Stomach (tissue), 4 donors: ENCODE measurements around the gene NCAN.

Experiments
- POLR2A ChIP-seq, 4 donors: fragments of 450-650 bp; IDR thresholded peaks; one replicate each; pipeline ENCODE4 v1.6.1; 2016; ENCODE audit warnings: antibody characterized with exemption in 4 of 4, control low read depth in 2 of 4, mild to moderate bottlenecking in 1 of 4, moderate library complexity in 1 of 4
- POLR2AphosphoS5 ChIP-seq, 3 donors: sonication (generic); formaldehyde crosslinking; IDR thresholded peaks; one replicate each; pipeline ENCODE4 v1.6.1; 2016; ENCODE audit warnings: antibody characterized with exemption in 3 of 3
- TF ChIP-seq, protein P1 (sequence below), 7 experiments: fragments of 450-650 bp in 4 of 7; fragments of 200-600 bp in 3 of 7; sonication (generic) in 3 of 7; IDR thresholded peaks; one replicate each; pipeline ENCODE4 v1.5.1; 2016 to 2019; ENCODE audit warnings: antibody characterized with exemption in 7 of 7, control low read depth in 2 of 7, mild to moderate bottlenecking in 1 of 7

DNA sequence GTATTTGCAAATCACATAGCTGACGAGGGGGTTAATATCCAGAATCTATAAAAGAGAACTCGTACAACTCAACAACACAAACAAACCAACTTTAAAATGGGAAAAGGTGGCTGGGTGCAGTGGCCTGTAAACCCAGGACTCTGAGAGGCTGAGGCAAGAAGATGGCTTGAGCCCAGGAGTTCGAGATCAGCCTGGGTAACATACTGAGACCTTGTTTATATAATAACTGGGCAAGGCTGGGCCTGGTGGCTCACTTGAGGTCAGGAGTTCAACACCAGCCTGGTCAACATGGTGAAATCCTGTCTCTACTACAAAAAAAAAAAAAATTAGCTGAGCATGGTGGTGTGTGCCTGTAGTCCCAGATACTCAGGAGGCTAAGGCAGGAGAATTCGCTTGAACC, 83.2 kb downstream of the NCAN start:
- TF ChIP-seq, protein P1, sequence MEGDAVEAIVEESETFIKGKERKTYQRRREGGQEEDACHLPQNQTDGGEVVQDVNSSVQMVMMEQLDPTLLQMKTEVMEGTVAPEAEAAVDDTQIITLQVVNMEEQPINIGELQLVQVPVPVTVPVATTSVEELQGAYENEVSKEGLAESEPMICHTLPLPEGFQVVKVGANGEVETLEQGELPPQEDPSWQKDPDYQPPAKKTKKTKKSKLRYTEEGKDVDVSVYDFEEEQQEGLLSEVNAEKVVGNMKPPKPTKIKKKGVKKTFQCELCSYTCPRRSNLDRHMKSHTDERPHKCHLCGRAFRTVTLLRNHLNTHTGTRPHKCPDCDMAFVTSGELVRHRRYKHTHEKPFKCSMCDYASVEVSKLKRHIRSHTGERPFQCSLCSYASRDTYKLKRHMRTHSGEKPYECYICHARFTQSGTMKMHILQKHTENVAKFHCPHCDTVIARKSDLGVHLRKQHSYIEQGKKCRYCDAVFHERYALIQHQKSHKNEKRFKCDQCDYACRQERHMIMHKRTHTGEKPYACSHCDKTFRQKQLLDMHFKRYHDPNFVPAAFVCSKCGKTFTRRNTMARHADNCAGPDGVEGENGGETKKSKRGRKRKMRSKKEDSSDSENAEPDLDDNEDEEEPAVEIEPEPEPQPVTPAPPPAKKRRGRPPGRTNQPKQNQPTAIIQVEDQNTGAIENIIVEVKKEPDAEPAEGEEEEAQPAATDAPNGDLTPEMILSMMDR (IDR thresholded peaks at IDR 0.05) = no peak
- TF ChIP-seq POLR2AphosphoS5 (IDR thresholded peaks at IDR 0.05) (no peak), POLR2A (IDR thresholded peaks at IDR 0.05) (no peak)
